Stimulated activated naive CD8-positive, alpha-beta T cell treated with anti-CD3 and anti-CD28 coated beads, Interleukin-15, Interleukin-2, amounts not matched to agents 100 U/mL and 50 U/mL, for 24 hours (primary cell): Measurements from ENCODE around the gene MAPKAPK3.
"Not testable (repeated sequence)": the region's sequence is repeated elsewhere in the genome, so short reads cannot be mapped to it uniquely, and the experiment has no call there.

Experiments
- ATAC-seq: fragments of 150-1000 bp; cut with Tn5 transposase; one replicate; pipeline ENCODE4 v1.10.0; 2021
- DNase-seq: peaks from one replicate; pipeline ENCODE4 v3.0.0; 2021

MAPKAPK3 gene

DNA sequence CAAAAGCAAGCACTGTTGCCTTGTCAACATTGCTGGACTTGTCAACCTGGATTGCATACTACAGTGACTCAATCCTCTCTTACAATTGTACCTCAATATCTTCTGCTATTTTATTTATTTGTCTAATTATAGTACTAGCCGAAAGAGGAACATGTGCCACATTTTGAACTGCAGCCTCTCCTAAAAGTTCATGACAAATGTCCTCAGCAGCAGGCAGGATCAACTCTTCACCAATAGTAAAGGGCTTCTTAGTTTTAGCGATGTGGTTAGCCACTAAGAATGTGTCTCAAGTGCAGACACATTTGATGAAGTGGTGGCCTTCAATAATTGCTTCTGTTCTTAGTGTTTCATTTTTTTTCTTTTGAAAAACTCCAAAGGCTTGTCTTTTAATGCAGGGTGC lies 71.0 kb downstream of the MAPKAPK3 start:
- DNase-seq (no peak), ATAC-seq (no peak)

DNA sequence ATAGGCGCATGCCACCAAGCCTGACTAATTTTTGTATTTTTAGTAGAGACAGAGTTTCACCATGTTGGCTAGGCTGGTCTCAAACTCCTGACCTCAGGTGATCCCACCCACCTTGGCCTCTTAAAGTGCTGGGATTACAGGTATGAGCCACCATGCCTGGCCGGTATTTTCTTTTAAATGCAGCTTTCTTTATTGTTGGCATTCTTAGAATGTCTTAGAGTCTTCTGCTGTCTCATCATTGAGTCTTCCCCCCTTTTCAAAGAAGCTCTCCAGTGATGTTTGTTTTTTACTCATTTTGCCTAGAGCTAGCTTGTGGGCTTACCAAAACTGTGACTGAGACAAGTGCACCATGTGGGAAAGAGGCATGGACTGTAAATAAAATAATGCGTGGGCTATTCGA lies 71.7 kb downstream of the MAPKAPK3 start:
- DNase-seq, ATAC-seq: not testable (repeated sequence)

DNA sequence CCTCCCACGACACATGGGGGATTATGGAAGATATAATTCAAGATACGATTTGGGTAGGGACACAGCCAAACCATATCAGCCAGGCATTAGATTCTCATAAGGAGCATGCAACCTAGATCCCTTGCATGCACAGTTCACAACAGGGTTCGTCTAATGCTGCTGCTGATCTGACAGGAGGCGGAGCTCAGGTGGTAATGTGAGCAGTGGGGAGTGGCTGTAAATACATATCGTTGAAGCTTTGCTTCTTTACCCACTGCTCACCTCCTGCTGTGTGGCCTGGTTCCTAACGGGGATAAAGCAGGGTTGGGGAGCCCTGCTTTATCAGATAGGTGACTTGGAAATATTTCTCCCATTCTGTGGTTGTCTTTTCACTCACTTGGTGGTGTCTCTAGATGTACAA lies 72.6 kb downstream of the MAPKAPK3 start:
- DNase-seq, result no peak
- ATAC-seq, result no peak

DNA sequence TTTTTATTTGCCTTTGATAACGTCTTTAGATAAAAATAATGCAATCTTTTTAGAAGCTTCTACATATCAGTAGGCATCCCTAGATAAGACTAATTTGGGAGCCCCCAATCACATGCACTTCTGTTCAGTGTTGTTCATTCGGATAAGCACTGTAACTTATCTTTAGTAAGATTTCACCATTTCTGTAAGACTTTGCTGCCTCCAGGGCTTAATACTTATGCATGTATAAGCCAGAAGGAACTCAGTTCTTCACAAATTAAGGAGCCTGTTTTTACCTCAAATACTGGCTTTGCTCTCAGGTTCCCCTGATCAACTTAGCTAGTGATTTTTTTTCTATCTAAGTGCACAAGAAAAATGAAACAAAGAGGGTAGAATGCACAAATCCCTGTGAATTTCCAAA lies 78.1 kb downstream of the MAPKAPK3 start:
- no peak for ATAC-seq
- DNase-seq, result no peak

DNA sequence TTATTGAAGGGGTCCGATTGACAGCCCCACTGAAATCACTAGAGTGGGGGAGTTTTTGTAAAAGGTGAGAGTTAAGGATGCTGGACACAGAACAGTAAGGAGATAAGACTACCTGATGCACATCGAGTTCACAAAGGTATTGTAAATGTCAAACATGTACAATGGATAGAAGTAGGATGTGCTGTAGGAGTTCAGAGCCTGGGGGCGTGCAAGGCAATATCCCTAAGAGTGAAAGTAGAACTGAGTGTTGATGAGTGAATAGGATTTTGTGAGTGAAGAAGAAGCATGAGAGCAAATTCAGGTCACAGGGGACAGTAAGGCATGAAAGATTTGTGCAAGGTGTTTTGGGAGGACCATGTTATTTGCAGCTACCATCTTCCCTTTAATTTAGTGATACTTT lies 79.3 kb downstream of the MAPKAPK3 start:
- ATAC-seq (no peak), DNase-seq (no peak)

DNA sequence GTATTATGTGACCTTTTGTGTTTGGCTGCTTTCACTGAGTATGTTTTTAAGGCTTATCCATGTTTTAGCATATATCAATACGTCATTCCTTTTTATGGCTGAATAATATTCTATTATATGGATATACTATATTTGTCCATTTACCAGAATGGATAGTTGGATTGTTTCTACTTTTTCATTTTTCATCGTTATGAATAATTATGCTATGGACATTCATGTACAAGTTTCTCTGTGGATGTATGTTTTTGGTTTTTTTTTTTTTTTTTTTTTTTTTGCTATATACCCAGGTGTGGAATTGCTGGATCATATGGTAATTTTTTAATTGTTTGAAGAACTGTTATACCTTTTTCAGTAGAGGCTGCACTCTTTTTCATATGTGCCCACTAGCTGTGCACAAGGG lies 81.3 kb downstream of the MAPKAPK3 start:
- DNase-seq (no peak), ATAC-seq (no peak)
